Measurements from ENCODE around the gene MED15. TPM values are rescaled to one million over a fixed set of nuclear protein-coding genes. Genes with fewer than 3 reads are reported as not detected.

Gene MED15
- total RNA-seq, 2 experiments from 2014 or later, result 94.7 to 108 TPM

- H3K27ac Mint-ChIP-seq, result no peak overlapping the region
- no peak overlapping the region for H3K4me3 Mint-ChIP-seq
- no peaks in the 10 kb centered on the region for H3K9me3 Mint-ChIP-seq
- H3K27me3 Mint-ChIP-seq (ENCODE audit: low read depth), result no peaks in the 10 kb centered on the region
- CTCF ChIA-PET, result interaction anchor here (0.6 to 1.6 kb wide), 5 partner anchors 38 to 405 kb away, joined by 3 to 4 read pairs (median 3); no protein-coding TSS in a partner anchor
- DNase-seq, result no peak
- H3K36me3 Mint-ChIP-seq (ENCODE audit: low read depth), result no peaks in the 10 kb centered on the region
- peaks cover 11% of the 10 kb centered on the region for H3K4me1 Mint-ChIP-seq (ENCODE audit: low read depth)
- intact Hi-C loops (cut with micrococcal nuclease), result no loop called here
These were observed 95.3 kb downstream of the MED15 start for GRCh38 chr22:20602609-20603164.

- Mint-ChIP-seq H3K27ac (no peak overlapping the region), H3K36me3 (ENCODE audit: low read depth) (no peaks in the 10 kb centered on the region), H3K9me3 (no peaks in the 10 kb centered on the region), H3K27me3 (ENCODE audit: low read depth) (no peaks in the 10 kb centered on the region), H3K4me3 (no peak overlapping the region), H3K4me1 (ENCODE audit: low read depth) (peaks cover 11% of the 10 kb centered on the region)
- CTCF ChIA-PET, result interaction anchor here (0.7 to 2.3 kb wide), 3 partner anchors 9 to 134 kb away, joined by 3 to 8 read pairs (median 4); no protein-coding TSS in a partner anchor
- intact Hi-C loops (cut with micrococcal nuclease), result no loop called here
- DNase-seq, result no peak
These were observed 96.8 kb downstream of the MED15 start for GRCh38 chr22:20604092-20604747.

GRCh38 chr22:20604776-20605221, 97.4 kb downstream of the MED15 start:
- H3K36me3 Mint-ChIP-seq (ENCODE audit: low read depth), result no peaks in the 10 kb centered on the region
- no peak overlapping the region for H3K4me3 Mint-ChIP-seq
- H3K4me1 Mint-ChIP-seq (ENCODE audit: low read depth), result peaks cover 11% of the 10 kb centered on the region
- intact Hi-C loops (cut with micrococcal nuclease), result no loop called here
- no peaks in the 10 kb centered on the region for H3K27me3 Mint-ChIP-seq (ENCODE audit: low read depth)
- DNase-seq, result no peak
- no peak overlapping the region for H3K27ac Mint-ChIP-seq
- CTCF ChIA-PET, result interaction anchor here (0.6 to 2.3 kb wide), 3 partner anchors 10 to 134 kb away, joined by 3 to 8 read pairs (median 3); no protein-coding TSS in a partner anchor
- no peaks in the 10 kb centered on the region for H3K9me3 Mint-ChIP-seq

GRCh38 chr22:20605328-20605727, 97.9 kb downstream of the MED15 start:
- no peaks in the 10 kb centered on the region for H3K27me3 Mint-ChIP-seq (ENCODE audit: low read depth)
- H3K36me3 Mint-ChIP-seq (ENCODE audit: low read depth), result no peaks in the 10 kb centered on the region
- no peak for DNase-seq
- no peaks in the 10 kb centered on the region for H3K9me3 Mint-ChIP-seq
- CTCF ChIA-PET, result interaction anchor here (0.6 to 2.3 kb wide), 5 partner anchors 10 to 133 kb away, joined by 3 to 8 read pairs (median 4); no protein-coding TSS in a partner anchor
- no peak overlapping the region for H3K27ac Mint-ChIP-seq
- H3K4me1 Mint-ChIP-seq (ENCODE audit: low read depth), result peaks cover 11% of the 10 kb centered on the region
- no peak overlapping the region for H3K4me3 Mint-ChIP-seq
- intact Hi-C loops (cut with micrococcal nuclease), result no loop called here

- Mint-ChIP-seq H3K9me3 (no peaks in the 10 kb centered on the region), H3K27ac (no peak overlapping the region), H3K36me3 (ENCODE audit: low read depth) (no peaks in the 10 kb centered on the region), H3K27me3 (ENCODE audit: low read depth) (no peaks in the 10 kb centered on the region), H3K4me1 (ENCODE audit: low read depth) (peaks cover 11% of the 10 kb centered on the region), H3K4me3 (no peak overlapping the region)
- DNase-seq, result peak; percentile 81
- CTCF ChIA-PET, result interaction anchor here (0.6 to 2.4 kb wide), 7 partner anchors 11 to 136 kb away, joined by 3 to 11 read pairs (median 4); no protein-coding TSS in a partner anchor
- intact Hi-C loops (cut with micrococcal nuclease), result loop anchor here (1.0 to 2.0 kb wide), 4 partner anchors 18 to 136 kb away; no protein-coding TSS in a partner anchor
These were observed 98.8 kb downstream of the MED15 start for GRCh38 chr22:20606041-20606783.

GRCh38 chr22:20606784-20607128, 99.3 kb downstream of the MED15 start:
- H3K27me3 Mint-ChIP-seq (ENCODE audit: low read depth), result no peaks in the 10 kb centered on the region
- H3K9me3 Mint-ChIP-seq, result no peaks in the 10 kb centered on the region
- no peak for DNase-seq
- H3K4me1 Mint-ChIP-seq (ENCODE audit: low read depth), result peaks cover 11% of the 10 kb centered on the region
- no peak overlapping the region for H3K4me3 Mint-ChIP-seq
- no peak overlapping the region for H3K27ac Mint-ChIP-seq
- intact Hi-C loops (cut with micrococcal nuclease), result loop anchor here (1.0 to 2.0 kb wide), 4 partner anchors 18 to 136 kb away; no protein-coding TSS in a partner anchor
- CTCF ChIA-PET, result interaction anchor here (0.9 to 2.4 kb wide), 4 partner anchors 12 to 136 kb away, joined by 3 to 11 read pairs (median 8); no protein-coding TSS in a partner anchor
- no peaks in the 10 kb centered on the region for H3K36me3 Mint-ChIP-seq (ENCODE audit: low read depth)

GRCh38 chr22:20607157-20607907, 99.9 kb downstream of the MED15 start:
- Mint-ChIP-seq H3K36me3 (ENCODE audit: low read depth) (no peaks in the 10 kb centered on the region), H3K9me3 (no peaks in the 10 kb centered on the region), H3K4me3 (no peak overlapping the region), H3K4me1 (ENCODE audit: low read depth) (peaks cover 11% of the 10 kb centered on the region), H3K27me3 (ENCODE audit: low read depth) (no peaks in the 10 kb centered on the region), H3K27ac (no peak overlapping the region)
- no peak for DNase-seq
- CTCF ChIA-PET, result interaction anchor here (1.2 to 2.4 kb wide), 3 partner anchors 13 to 135 kb away, joined by 3 to 11 read pairs (median 7); no protein-coding TSS in a partner anchor
- intact Hi-C loops (cut with micrococcal nuclease), result loop anchor here (2.0 kb wide), 1 partner anchor 95 kb away; no protein-coding TSS in a partner anchor

GRCh38 chr22:20610243-20610686, 102.9 kb downstream of the MED15 start:
- Mint-ChIP-seq H3K36me3 (ENCODE audit: low read depth) (no peaks in the 10 kb centered on the region), H3K4me1 (ENCODE audit: low read depth) (peaks cover 11% of the 10 kb centered on the region), H3K27me3 (ENCODE audit: low read depth) (no peaks in the 10 kb centered on the region), H3K27ac (no peak overlapping the region), H3K4me3 (no peak overlapping the region), H3K9me3 (no peaks in the 10 kb centered on the region)
- DNase-seq, result no peak
- CTCF ChIA-PET, result interaction anchor here (1.0 to 1.7 kb wide), 2 partner anchors 13 to 46 kb away, joined by 3 read pairs; no protein-coding TSS in a partner anchor
- intact Hi-C loops (cut with micrococcal nuclease), result no loop called here

GRCh38 chr22:20610757-20611156, 103.3 kb downstream of the MED15 start:
- CTCF ChIA-PET, result interaction anchor here (0.6 to 1.7 kb wide), 3 partner anchors 13 to 349 kb away, joined by 3 to 4 read pairs (median 3); no protein-coding TSS in a partner anchor
- Mint-ChIP-seq H3K36me3 (ENCODE audit: low read depth) (no peaks in the 10 kb centered on the region), H3K27me3 (ENCODE audit: low read depth) (no peaks in the 10 kb centered on the region), H3K4me1 (ENCODE audit: low read depth) (peaks cover 6% of the 10 kb centered on the region), H3K9me3 (no peaks in the 10 kb centered on the region), H3K4me3 (no peak overlapping the region), H3K27ac (no peak overlapping the region)
- intact Hi-C loops (cut with micrococcal nuclease), result no loop called here
- no peak for DNase-seq

- Mint-ChIP-seq H3K9me3 (no peaks in the 10 kb centered on the region), H3K27ac (no peak overlapping the region), H3K4me1 (ENCODE audit: low read depth) (peaks cover 2% of the 10 kb centered on the region), H3K36me3 (ENCODE audit: low read depth) (no peaks in the 10 kb centered on the region), H3K27me3 (ENCODE audit: low read depth) (no peaks in the 10 kb centered on the region), H3K4me3 (no peak overlapping the region)
- DNase-seq, result no peak
- CTCF ChIA-PET, result interaction anchor here (0.6 to 1.7 kb wide), 2 partner anchors 12 to 348 kb away, joined by 3 to 4 read pairs; no protein-coding TSS in a partner anchor
- intact Hi-C loops (cut with micrococcal nuclease), result no loop called here
These were observed 104.0 kb downstream of the MED15 start for GRCh38 chr22:20611418-20611817.

GRCh38 chr22:20613301-20613700, 105.9 kb downstream of the MED15 start:
- Mint-ChIP-seq H3K27me3 (ENCODE audit: low read depth) (no peaks in the 10 kb centered on the region), H3K27ac (no peak overlapping the region), H3K4me1 (ENCODE audit: low read depth) (no peaks in the 10 kb centered on the region), H3K9me3 (no peaks in the 10 kb centered on the region), H3K36me3 (ENCODE audit: low read depth) (no peaks in the 10 kb centered on the region), H3K4me3 (no peak overlapping the region)
- no peak for DNase-seq
- intact Hi-C loops (cut with micrococcal nuclease), result no loop called here
- CTCF ChIA-PET, result interaction anchor here (1.0 kb wide), 1 partner anchor 10 kb away, joined by 4 read pairs; no protein-coding TSS in a partner anchor
